Measurements from ENCODE around the gene FUOM.
"Not testable (repeated sequence)": the region's sequence is repeated elsewhere in the genome, so short reads cannot be mapped to it uniquely, and the experiment has no call there.

The FUOM gene

DNA sequence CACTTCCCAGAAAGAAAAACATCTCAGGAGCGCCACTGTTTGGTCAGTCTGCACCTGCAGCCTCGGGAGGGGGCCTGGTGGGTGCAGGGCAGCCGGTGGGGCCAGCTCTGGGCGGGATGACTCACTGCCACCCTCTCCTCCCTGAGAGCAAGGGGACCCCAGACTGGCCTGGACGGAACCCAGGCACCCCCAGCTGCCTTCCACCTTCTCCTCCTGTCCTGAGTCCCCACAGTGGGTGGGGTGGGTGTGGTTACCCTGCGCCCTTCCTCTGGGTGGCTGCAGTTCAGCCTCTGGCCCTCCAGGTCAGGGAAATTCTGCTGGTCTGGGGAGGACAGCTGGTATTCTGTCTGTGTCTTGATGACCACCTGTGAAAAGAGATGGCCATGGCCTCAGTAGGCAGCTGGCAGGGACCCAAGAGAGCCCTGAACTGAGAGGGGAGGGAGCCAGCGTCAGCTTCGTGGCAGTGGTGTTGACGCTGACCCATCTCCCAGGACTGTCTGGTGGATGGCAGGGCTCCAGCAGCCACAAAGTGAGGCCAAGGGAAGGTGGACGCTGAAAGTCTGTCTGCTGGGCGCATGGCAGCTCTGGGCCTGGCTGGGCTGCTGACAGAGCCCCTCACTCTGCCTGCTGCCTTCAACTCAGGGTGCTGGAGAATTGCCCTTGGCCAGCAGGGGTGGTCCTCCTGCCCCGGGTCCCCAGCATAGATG is 30.0 kb downstream of the FUOM start:
- no peak for DNase-seq

GRCh38 chr10:133326745-133327650 is 30.8 kb downstream of the FUOM start:
- no peak for DNase-seq

DNA sequence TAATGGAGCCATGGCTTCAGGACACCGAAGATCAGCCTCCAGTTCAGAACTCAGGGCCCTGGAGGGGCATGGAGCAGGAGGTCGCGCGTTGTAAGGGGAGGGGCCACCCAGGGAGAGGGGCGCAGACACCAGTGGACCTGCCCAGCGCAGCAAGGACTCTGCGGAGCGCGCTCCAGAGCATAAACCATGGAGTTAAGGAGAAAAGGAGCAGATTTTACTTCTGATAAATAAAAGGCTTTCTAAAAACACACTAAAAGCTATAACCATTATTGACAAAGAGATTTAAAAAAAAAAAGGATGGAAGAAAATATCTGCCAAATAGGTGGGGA is 31.6 kb downstream of the FUOM start:
- DNase-seq, result no peak

- DNase-seq, result no peak
Observed at GRCh38 chr10:133325440-133326222, 32.2 kb downstream of the FUOM start.

GRCh38 chr10:133324857-133325260 is 33.0 kb downstream of the FUOM start:
- DNase-seq, result no peak

DNA sequence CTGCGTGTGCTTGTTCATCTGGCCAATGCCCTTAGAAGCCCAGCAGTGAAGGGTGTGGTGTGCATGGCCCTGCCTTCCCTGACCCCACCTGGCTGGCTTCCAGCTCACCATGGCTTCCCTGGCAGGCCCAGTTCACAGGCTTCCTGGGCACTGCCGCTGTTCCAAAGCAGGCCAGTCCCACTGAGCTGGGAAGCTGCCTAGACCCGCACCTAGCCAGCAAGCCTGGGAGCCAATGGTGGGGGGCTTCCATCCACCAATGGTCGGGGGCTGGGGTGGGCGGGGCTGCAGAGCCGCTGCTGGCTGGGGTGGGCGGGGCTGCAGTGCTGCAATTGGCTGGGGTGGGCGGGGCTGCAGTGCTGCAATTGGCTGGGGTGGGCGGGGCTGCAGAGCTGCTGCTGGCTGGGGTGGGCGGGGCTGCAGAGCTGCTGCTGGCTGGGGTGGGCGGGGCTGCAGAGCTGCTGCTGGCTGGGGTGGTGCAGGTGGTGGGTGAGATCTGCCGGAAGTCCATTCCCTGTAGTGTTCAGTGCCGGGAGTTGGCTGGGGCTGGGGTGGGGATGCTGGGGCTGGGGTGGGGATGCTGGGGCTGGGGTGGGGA is 33.5 kb downstream of the FUOM start:
- peak; percentile 75 for DNase-seq

DNA sequence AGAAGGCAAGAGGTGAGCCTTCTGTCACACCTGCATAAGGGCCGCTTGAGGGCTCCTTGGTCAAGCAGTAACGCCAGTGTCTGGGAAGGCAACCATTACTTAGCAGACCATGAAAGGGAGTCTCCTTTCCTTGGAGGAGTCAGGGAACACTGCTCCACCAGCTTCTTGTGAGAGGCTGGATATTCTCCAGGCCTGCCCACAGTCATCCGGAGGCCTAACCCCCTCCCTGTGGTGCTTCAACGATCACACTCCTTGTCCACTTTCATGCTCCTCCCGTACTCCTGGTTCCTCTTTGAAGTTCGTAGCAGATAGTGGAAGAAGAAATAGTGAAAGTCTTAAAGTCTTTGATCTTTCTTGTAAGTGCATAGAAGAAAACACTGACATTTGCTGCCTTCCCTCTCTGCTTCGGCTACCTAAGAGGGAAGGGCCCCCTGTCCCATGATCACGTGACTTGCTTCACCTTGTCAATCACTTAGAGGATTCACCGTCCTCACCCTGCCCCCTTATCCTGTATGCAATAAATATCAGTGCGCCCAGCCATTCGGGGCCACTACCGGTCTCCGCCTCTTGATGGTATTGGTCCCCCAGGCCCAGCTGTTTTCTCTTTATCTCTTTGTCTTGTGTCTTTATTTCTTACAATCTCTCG is 35.6 kb downstream of the FUOM start:
- DNase-seq, result not testable (repeated sequence)

DNA sequence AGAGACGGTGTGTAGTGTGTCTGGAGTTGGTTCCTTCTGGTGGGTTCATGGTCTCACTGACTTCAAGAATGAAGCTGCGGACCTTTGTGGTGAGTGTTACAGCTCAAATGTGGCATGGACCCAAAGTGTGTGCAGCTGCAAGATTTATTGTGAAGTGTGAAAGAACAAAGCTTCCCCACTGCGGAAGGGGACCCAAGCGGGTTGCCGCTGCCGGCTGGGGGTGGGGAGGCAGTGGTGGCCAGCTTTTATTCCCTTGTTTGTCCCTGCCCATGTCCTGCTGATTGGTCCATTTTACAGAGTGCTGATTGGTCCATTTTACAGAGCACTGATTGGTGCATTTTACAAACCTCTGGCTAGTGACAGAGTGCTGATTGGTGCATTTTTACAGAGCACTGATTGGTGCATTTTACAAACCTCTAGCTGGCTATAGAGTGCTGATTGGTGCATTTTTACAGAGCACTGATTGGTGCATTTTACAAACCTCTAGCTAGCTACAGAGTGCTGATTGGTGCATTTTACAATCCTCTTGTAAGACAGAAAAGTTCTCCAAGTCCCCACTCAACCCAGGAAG is 36.9 kb downstream of the FUOM start:
- not testable (repeated sequence) for DNase-seq

- peak; percentile 68 for DNase-seq
Observed at GRCh38 chr10:133318494-133319127, 39.2 kb downstream of the FUOM start.

GRCh38 chr10:133316732-133317131 is 41.1 kb downstream of the FUOM start:
- no peak for DNase-seq

- DNase-seq, result no peak
Observed at GRCh38 chr10:133316266-133316665, 41.6 kb downstream of the FUOM start.

- no peak for DNase-seq
Observed at GRCh38 chr10:133315847-133316246, 42.0 kb downstream of the FUOM start.

DNA sequence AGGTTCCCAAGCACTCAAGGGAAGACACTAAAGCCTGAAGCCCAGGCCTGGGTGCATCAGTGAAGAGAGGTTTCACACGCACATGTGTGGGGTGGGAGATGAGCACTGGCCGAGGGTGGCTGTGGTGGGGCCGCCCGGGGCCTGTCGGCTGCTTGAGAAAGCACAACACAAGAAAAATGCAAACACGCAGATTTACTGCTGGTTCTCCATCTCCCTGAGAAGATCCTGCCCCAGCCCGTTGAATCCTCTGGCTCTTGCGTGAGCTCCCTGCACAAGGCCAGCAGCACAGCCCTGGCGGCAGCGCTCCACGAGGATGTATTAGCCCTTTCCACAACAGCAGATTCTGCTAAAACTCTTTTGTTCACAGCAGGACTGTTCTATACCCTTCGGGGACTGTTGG is 42.9 kb downstream of the FUOM start:
- DNase-seq, result no peak

DNA sequence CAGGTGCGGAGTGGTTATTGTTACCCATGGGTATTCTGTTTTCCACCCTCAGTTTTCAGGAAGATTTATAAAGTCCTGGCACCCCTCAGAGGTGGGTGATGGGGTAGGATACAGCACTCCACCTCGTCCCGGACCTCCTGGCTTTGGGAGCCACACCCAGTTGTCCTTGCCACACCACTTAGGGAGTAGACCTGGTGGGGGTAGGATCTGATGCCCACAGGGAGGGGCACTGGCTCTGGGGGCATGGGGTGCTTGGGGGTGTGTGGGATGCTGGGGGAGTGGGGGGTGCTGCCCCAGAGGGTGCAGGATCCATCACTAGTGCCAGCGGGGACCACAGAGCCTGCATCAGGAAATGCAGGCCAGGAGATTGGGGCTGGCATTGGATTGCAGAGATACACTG is 44.6 kb downstream of the FUOM start:
- DNase-seq, result no peak

- DNase-seq, result no peak
Observed at GRCh38 chr10:133312769-133313145, 45.1 kb downstream of the FUOM start.

- DNase-seq, result no peak
Observed at GRCh38 chr10:133312016-133312768, 45.6 kb downstream of the FUOM start.

DNA sequence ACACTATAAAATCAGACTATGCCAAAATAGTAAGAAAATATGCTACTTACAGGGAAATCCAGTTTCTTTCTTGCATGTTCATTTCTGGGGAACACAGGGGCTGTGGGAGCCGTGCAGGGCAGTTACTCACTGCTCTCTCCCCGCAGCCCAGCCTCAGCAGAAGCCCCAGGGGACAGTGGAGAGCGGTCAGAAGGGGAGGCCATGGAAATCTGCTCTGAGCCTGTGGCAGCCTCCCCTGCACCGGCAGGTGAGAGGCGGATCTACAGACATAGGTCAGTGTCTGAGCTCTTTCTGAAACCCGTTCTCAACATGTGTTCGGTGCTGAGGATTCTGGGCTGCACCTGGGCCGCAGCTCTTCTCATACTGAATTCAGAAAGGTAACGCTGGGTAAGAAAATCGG is 46.2 kb downstream of the FUOM start:
- no peak for DNase-seq

GRCh38 chr10:133310789-133311188 is 47.0 kb downstream of the FUOM start:
- no peak for DNase-seq

GRCh38 chr10:133310399-133310755 is 47.4 kb downstream of the FUOM start:
- no peak for DNase-seq

DNA sequence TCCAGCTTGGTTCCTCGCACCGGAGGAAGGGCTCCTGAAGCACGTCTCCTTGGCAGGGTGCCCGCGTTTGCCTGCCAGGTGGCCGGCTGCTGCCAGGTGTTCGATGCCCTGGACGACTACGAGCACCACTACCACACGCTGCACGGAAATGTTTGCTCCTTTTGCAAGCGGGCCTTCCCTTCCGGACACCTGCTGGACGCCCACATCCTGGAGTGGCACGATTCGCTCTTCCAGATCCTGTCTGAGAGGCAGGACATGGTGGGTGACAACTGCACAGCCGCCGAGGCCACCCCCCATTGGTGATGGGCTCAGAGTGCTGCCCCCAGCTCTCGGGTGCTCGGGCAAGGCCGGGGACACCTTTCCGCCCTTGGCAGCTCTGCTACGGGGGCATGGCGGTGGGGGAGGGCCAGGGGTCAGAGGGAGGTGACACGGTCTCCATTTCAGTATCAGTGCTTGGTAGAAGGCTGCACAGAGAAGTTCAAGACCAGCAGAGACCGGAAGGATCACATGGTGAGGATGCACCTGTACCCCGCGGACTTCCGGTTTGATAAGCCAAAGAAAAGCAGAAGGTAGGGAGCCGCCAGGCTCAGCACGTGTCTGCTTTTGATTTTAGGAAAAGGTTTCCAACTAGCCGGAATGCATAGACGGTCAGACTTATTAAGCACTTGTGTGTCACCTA is 48.0 kb downstream of the FUOM start:
- DNase-seq, result no peak
